Lower lobe of right lung (tissue), 2 donors: ENCODE results near the gene TMEM37. TPM values are rescaled to one million over a fixed set of nuclear protein-coding genes. Genes with fewer than 3 reads are reported as not detected.

Experiments used
- ATAC-seq, 2 donors: fragments of 200-7000 bp; cut with Tn5 transposase; one replicate each; pipeline ENCODE4 v1.9.1; 2020 to 2022; ENCODE audit warnings: mild to moderate bottlenecking in 2 of 2, moderate library complexity in 2 of 2
- DNase-seq: peaks from one replicate; pipeline ENCODE4 v3.0.0-alpha.2; 2020
- H3K27ac ChIP-seq: fragments of 200-600 bp; one replicate; pipeline ENCODE4 v1.8.0; 2022
- H3K27me3 ChIP-seq: fragments of 200-600 bp; one replicate; pipeline ENCODE4 v1.8.0; 2022; ENCODE audit warnings: low read depth
- H3K36me3 ChIP-seq: fragments of 200-600 bp; one replicate; pipeline ENCODE4 v1.8.0; 2022; ENCODE audit warnings: mild to moderate bottlenecking
- H3K4me1 ChIP-seq: fragments of 200-600 bp; one replicate; pipeline ENCODE4 v1.8.0; 2022
- H3K4me3 ChIP-seq: fragments of 200-600 bp; one replicate; pipeline ENCODE4 v1.8.0; 2022; ENCODE audit warnings: mild to moderate bottlenecking
- H3K9me3 ChIP-seq: fragments of 200-600 bp; one replicate; pipeline ENCODE4 v1.8.0; 2022
- intact Hi-C: fragments of 100-400 bp; cut with DNase I; formaldehyde crosslinking; loops from one replicate; pipeline ENCODE4 v1.11.0; 2022
- total RNA-seq: library from RNA; stranded (reverse); fragmentation: NEBNext Ultra II Directional; extraction: Animal tissue kit (Norgen Biotek cat#: 25700); gene quantifications from one replicate; pipeline ENCODE4 v1.2.1, GENCODE V29; 2021
- TF ChIP-seq, protein P1 (sequence below): fragments of 200-600 bp; IDR thresholded peaks from one replicate; pipeline ENCODE4 v1.8.0; 2022; ENCODE audit warnings: antibody characterized with exemption, mild to moderate bottlenecking
- donor health status: DM: no; HTN: yes; CAD: no; lungs with severe emphysema.

Gene TMEM37
- total RNA-seq, 1 donor from 2014 or later, result 21.7 TPM

DNA sequence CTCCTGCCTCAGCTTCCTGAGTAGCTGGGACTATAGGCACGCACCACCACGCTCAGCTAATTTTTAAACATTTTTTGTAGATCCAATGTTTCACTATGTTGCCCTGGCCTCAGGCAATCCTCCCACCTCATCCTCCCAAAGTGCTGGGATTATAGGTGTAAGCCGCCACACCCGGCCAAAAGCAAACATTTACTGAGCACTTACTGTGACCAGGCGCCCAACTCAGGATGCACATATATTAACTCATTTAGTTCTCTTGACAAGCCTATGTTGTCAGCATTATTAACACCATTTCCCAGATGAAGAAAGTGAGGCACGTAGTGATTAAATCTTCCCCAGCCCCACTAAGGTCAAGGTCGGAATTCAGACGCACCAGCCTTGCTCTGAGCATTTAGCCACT, 41.1 kb downstream of the TMEM37 start:
- intact Hi-C loops, result no loop called here
- Histone ChIP-seq H3K27me3 (no peaks in the 10 kb centered on the region), H3K9me3 (no peaks in the 10 kb centered on the region), H3K4me1 (peaks cover 28% of the 10 kb centered on the region), H3K4me3 (no peak overlapping the region), H3K27ac (no peak overlapping the region), H3K36me3 (no peaks in the 10 kb centered on the region)
- DNase-seq, result no peak
- TF ChIP-seq, protein P1, sequence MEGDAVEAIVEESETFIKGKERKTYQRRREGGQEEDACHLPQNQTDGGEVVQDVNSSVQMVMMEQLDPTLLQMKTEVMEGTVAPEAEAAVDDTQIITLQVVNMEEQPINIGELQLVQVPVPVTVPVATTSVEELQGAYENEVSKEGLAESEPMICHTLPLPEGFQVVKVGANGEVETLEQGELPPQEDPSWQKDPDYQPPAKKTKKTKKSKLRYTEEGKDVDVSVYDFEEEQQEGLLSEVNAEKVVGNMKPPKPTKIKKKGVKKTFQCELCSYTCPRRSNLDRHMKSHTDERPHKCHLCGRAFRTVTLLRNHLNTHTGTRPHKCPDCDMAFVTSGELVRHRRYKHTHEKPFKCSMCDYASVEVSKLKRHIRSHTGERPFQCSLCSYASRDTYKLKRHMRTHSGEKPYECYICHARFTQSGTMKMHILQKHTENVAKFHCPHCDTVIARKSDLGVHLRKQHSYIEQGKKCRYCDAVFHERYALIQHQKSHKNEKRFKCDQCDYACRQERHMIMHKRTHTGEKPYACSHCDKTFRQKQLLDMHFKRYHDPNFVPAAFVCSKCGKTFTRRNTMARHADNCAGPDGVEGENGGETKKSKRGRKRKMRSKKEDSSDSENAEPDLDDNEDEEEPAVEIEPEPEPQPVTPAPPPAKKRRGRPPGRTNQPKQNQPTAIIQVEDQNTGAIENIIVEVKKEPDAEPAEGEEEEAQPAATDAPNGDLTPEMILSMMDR, result no peak
- ATAC-seq, result no peak

DNA sequence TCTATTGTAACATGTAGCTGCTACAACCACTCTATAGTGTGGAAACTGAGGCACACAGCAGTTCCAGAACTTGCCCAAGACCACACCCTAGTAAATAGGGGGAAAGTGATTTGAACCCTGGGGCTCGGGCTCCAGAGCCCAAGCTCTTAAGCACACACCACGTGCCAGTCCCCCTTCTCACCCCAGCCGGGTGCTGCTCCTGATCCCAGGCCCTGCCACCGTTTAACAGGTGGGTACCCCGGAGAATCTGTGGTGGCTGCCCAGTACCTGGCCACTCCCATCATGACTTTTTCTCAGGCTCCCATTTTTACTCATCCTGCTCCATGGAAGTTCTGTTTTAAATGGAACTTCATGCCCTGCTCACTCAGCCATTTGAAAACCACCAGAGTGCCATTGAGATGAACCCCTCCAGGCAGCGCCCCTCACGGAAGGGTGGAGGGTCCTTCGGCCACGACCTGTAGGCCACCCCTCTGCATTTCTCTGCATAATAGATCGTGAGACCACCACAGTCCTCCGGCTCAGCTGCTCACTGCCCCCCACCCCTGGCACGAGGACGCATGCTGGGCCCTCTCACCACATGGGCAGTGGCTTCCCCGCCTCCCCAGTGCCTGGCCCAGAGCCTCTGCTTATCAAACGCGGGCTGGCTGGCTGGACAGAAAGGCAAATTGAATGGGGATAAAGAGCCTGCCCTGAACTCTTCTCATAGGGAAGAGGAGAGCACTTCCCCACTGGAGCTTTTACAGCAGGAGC, 42.1 kb downstream of the TMEM37 start:
- no peak for ATAC-seq
- Histone ChIP-seq H3K27me3 (no peaks in the 10 kb centered on the region), H3K9me3 (no peaks in the 10 kb centered on the region), H3K4me3 (no peak overlapping the region), H3K4me1 (peaks cover 19% of the 10 kb centered on the region), H3K36me3 (no peaks in the 10 kb centered on the region), H3K27ac (no peak overlapping the region)
- intact Hi-C loops, result no loop called here
- no peak for DNase-seq
- TF ChIP-seq, protein P1, result no peak

GRCh38 chr2:119474371-119475224, 42.9 kb downstream of the TMEM37 start:
- DNase-seq (no peak), ATAC-seq (no peak)
- Histone ChIP-seq H3K27ac (no peak overlapping the region), H3K4me1 (peaks cover 11% of the 10 kb centered on the region), H3K36me3 (no peaks in the 10 kb centered on the region), H3K9me3 (no peaks in the 10 kb centered on the region), H3K4me3 (no peak overlapping the region), H3K27me3 (no peaks in the 10 kb centered on the region)
- intact Hi-C loops, result loop anchor here (5.0 kb wide), 1 partner anchor 67 kb away; no protein-coding TSS in a partner anchor
- TF ChIP-seq, protein P1, result no peak

DNA sequence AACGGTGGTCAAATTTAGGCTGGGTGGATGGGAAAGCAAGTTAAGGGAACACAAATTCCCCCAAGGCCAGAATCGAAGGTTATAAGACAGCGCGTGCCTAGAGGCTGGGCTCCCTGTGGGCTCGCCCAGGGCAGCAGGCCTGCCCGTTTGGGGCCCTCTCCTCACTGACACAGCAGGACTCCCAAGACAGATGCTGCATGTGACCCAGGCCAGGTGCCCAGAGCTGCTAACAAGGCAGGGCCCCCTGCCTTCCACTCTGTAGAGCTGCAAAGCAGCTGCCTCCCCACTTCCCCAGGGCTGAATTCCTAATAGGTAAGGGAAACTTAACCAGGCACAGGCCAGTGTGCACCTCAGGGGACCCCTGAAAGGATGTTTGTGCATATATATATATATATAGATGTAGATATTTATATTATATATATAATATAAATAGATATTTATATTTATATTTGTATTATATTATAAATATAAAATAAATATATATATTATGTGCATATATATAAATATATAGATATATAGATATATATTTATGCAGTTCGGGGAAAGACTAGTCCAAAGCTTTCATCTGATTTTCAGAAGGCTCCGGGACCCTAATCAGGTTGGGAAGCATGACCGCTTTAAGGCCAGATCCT, 43.7 kb downstream of the TMEM37 start:
- ATAC-seq (no peak), DNase-seq (no peak)
- intact Hi-C loops, result loop anchor here (5.0 kb wide), 1 partner anchor 68 kb away; no protein-coding TSS in a partner anchor
- Histone ChIP-seq H3K9me3 (no peaks in the 10 kb centered on the region), H3K4me1 (peaks cover 9% of the 10 kb centered on the region), H3K36me3 (no peaks in the 10 kb centered on the region), H3K27ac (no peak overlapping the region), H3K4me3 (no peak overlapping the region), H3K27me3 (no peaks in the 10 kb centered on the region)
- TF ChIP-seq, protein P1, result no peak

GRCh38 chr2:119475857-119476244, 44.2 kb downstream of the TMEM37 start:
- DNase-seq, result no peak
- H3K36me3 ChIP-seq, result no peaks in the 10 kb centered on the region

More at GRCh38 chr2:119475857-119476244, 44.2 kb downstream of the TMEM37 start:
- no peak overlapping the region for H3K27ac ChIP-seq
- H3K9me3 ChIP-seq, result no peaks in the 10 kb centered on the region
- H3K4me3 ChIP-seq, result no peak overlapping the region
- intact Hi-C loops, result loop anchor here (5.0 kb wide), 1 partner anchor 69 kb away; no protein-coding TSS in a partner anchor
- peaks cover 9% of the 10 kb centered on the region for H3K4me1 ChIP-seq
- no peaks in the 10 kb centered on the region for H3K27me3 ChIP-seq
- ATAC-seq, result no peak
- TF ChIP-seq, protein P1, result no peak
